GM19099 (cell line): Measurements from ENCODE around the gene KCNK7.

Experiments used
- POLR2A ChIP-seq: IDR thresholded peaks from 3 replicates; pipeline ENCODE4 v1.6.1; 2011; ENCODE audit warnings: low read depth; ENCODE audit not compliant: insufficient read length; ENCODE audit errors: extremely low read depth

KCNK7 gene

GRCh38 chr11:65554842-65555430 lies 40.7 kb downstream of the KCNK7 start:
- no peak for TF ChIP-seq POLR2A

DNA sequence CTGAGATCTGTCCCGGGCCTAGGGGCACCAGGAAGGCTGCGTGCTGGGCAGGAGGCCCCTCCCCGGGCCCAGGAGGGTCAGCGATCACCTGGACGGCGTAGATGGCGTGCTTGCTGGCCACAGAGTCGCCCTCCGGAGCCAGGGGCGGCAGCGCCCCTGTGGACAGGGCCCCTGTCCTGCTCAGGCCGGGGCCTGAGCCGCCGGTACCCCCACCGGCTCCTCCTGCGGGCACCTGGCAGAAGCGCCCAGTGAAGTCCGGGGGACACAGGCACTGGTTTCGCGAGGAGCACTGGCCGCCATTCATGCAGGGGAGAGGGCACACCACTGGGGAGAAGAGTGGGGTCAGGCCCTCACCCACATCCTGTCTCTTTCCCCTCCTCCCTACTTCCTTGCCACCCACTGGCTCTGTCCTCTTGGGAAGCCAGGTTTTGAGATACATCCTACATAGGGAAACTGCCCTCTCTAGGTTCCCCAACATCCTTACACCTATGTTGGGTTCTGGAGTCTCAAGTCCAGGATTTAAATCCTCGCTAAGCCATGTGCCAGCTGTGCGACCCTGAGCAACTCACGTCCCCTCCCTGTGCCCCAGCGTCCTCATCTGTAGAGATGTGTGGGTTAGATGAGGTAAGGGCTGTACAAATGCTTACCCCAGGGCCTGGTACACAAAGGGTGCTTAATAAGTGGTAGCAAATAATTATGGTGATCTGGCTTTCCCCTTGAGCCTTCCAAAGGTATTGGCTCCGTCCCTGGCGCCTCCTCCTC lies 41.4 kb downstream of the KCNK7 start:
- TF ChIP-seq POLR2A = no peak

DNA sequence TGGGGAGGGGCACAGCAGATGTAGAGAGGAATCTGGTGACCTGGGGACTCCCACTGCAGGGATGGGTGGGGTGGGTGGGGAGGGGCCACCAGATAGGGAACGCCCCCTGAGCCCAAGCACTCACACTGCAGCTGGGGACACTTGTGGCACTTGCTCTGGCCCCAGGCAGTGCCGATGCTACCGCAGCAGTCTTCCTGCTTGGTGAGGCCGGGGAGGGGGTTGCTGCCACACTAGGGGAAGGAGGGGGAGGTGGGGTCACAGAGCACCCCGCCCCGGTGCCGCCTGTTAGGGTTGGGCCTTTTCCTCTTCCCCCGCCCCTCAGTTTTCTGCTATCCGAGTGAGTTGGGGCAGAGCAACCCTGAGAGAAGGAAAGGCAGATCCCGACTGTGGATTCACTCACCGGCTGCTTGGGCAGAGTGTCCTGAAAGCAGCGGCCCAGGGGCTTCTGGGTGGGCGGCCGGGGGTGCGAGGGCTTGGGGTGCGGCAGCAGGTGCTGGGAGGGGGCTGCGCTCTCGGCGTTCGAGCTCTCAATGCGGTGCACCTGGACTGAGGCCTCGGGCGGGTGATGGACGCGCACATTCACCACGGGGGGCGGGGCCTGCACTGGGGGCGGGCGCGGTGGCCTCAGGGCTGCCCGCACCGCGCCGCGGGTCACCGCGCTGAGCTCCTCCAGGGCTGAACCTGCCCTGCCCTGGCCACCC lies 42.1 kb downstream of the KCNK7 start:
- TF ChIP-seq POLR2A = no peak

- no peak for TF ChIP-seq POLR2A
Observed at GRCh38 chr11:65552388-65552951, 43.1 kb downstream of the KCNK7 start.

- no peak for TF ChIP-seq POLR2A
Observed at GRCh38 chr11:65551572-65552387, 43.8 kb downstream of the KCNK7 start.

DNA sequence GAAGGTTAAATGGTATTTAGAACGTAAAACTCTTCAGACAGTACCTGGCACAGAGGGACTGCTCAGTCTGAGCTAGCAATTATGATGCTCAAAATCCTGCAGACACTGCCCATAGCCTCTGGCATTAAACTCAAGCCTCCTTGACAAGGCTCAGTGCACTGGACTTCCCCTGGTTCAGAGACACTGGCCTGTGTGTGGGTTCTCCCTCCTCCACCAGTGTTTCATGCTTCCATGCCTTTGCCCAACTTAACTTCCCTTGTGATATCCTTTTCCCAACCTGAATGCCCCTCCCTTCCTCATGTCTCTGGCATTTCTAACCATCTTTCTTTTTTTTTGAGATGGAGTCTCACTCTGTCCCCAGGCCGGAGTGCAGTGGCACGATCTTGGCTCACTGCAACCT lies 46.5 kb downstream of the KCNK7 start:
- no peak for TF ChIP-seq POLR2A

DNA sequence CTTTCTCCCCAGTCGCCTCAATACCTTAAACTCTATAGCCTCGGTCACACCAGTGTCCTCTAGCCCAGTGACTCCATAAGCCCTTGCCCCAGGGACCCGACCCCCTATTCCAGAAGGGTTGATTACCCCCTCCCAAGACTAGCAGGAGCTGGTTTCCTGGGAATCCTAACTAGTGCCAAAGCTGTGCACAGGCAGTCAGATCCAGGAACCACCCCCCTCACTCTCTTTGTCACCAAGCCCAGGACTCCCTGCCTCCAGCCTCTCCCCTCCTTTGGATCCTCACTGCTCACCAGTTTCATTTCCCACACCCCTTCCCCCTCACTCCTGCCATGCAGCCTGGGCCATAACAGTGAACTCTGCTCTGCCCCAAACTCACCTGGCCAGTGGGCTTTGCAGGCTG lies 47.2 kb downstream of the KCNK7 start:
- TF ChIP-seq POLR2A = no peak

DNA sequence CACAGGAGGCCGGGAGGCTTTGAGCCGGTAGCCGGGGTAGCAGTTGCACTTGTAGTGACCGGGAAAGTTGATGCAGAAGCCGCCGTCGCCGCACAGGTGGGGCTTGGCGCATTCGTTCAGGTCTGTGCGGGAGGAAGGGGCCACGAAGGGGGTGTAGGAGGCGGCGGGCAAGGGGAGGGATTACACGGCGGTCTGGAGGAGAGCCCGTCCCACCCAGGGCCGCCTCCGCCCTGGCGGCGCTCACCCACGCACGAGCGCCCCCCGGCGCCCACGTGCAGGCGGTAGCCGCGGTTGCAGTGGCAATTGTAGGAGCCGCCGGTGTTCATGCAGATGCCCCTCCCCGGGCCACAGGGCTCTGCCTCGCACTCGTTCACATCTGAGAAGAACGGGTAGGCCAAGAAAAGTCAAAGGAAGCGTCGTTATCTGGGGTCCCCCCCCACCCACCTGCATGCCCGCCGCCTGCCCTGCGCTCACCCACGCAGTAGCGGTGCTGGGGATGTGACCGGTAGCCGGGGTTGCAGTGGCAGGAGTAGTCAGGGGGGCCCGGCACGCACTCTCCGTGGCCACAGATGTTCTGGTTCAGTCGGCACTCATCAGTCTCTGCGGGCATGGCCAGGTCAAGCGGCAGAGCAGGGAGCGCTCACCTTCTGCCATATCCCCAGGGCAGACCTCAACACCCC lies 48.0 kb downstream of the KCNK7 start:
- no peak for TF ChIP-seq POLR2A

DNA sequence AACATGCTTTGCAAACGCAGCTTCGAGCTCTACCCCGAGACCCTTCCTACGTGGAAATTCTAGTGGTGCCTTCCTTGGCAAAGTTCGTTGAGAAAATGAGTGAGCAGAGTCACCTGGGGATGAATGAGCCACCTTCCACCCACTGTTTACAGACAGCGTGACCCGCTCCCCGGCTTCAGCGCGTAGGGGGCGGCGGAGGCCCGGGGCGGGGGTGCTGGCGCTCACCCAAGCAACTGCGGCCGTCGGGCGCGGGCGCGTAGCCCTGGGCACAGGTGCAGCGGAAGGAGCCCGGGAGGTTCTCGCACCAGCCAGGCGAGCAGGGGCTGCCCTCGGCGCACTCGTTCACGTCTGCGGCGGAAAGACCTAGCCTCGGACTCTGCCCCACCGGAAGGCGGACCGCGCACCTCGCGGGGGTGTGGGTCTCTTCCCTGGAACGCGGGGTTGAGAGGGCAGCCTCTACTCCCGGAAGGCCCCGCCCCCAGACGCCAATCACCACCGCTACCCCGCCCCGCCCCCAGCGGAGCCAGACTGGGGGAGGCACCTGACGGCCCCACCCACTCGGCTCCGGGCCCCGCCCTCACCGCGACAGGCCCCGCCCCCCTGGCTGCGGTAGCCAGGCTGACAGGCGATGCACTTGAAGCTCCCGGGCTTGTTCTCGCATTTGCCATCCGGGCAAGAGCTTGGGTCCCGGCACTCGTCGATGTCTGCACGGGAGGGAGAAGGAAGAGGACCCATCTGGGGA lies 49.2 kb downstream of the KCNK7 start:
- TF ChIP-seq POLR2A = peak; percentile 45

DNA sequence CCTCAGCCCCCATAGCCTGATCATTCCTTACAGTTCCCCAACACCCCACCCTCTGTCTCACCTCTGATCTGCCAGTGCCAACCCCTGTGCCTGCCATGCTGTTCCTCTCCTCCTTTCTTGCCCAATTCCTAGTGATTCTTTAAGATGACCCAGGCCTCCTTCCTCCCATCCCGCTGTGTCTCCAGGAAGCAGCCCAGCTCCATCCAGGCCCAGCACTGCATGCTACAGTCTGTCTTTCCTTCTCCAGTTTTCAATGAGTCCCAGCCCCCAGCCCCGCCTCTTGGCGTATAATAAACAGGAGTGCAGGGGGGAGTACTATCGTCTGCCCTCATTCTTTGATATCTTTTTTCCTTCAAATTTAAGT lies 49.8 kb downstream of the KCNK7 start:
- no peak for TF ChIP-seq POLR2A
